H9 (cell line): ENCODE results near the gene GRIPAP1. TPM values are rescaled to one million over a fixed set of nuclear protein-coding genes. Genes with fewer than 3 reads are reported as not detected.

ENCODE experiments used
- DNase-seq: peaks from one replicate; pipeline ENCODE4 v3.0.0-alpha.2; 2017
- H2AFZ ChIP-seq: one replicate; pipeline ENCODE4 v1.6.1; 2013; ENCODE audit warnings: mild to moderate bottlenecking, low read length, control low read depth, moderate library complexity
- H2AK5ac ChIP-seq: 2 replicates; pipeline ENCODE4 v1.6.1; 2013; ENCODE audit warnings: low read length, control low read depth, mixed read lengths; ENCODE audit not compliant: insufficient read length
- H2BK120ac ChIP-seq: one replicate; pipeline ENCODE4 v1.6.1; 2013; ENCODE audit warnings: low read depth, mild to moderate bottlenecking, low read length, control low read depth, inconsistent platforms; ENCODE audit not compliant: poor library complexity, severe bottlenecking
- H2BK12ac ChIP-seq: 2 replicates; pipeline ENCODE4 v1.6.1; 2013; ENCODE audit warnings: low read length, control low read depth, mixed read lengths, low read depth; ENCODE audit not compliant: insufficient read length
- H2BK15ac ChIP-seq: 2 replicates; pipeline ENCODE4 v1.6.1; 2013; ENCODE audit warnings: low read depth, low read length, control low read depth
- H2BK20ac ChIP-seq: one replicate; pipeline ENCODE4 v1.6.1; 2013; ENCODE audit warnings: low read depth, mild to moderate bottlenecking, low read length, control low read depth, inconsistent platforms; ENCODE audit not compliant: poor library complexity, severe bottlenecking
- H2BK5ac ChIP-seq: 2 replicates; pipeline ENCODE4 v1.6.1; 2013; ENCODE audit warnings: low read length, control low read depth, mixed read lengths; ENCODE audit not compliant: insufficient read length
- H3K14ac ChIP-seq: 2 replicates; pipeline ENCODE4 v1.6.1; 2013; ENCODE audit warnings: low read length, control low read depth; ENCODE audit not compliant: insufficient read depth
- H3K18ac ChIP-seq: 2 replicates; pipeline ENCODE4 v1.6.1; 2013; ENCODE audit warnings: low read depth, mild to moderate bottlenecking, mixed read lengths, low read length, control low read depth; ENCODE audit not compliant: insufficient read length
- H3K23ac ChIP-seq: 2 replicates; pipeline ENCODE4 v1.6.1; 2013; ENCODE audit warnings: low read length, control low read depth, mixed read lengths, low read depth; ENCODE audit not compliant: insufficient read length
- H3K23me2 ChIP-seq: 2 replicates; pipeline ENCODE4 v1.6.1; 2013; ENCODE audit warnings: low read depth, mild to moderate bottlenecking, mixed read lengths, low read length, control low read depth; ENCODE audit not compliant: insufficient read length, poor library complexity, severe bottlenecking
- H3K27ac ChIP-seq: 2 replicates; pipeline ENCODE4 v1.5.1; 2013; ENCODE audit warnings: low read length, control low read depth, mixed read lengths, low read depth; ENCODE audit not compliant: insufficient read length
- H3K27me3 ChIP-seq: 2 replicates; pipeline ENCODE4 v1.6.1; 2013; ENCODE audit warnings: low read length, control low read depth, inconsistent platforms; ENCODE audit not compliant: insufficient read depth
- H3K4ac ChIP-seq: 2 replicates; pipeline ENCODE4 v1.6.1; 2013; ENCODE audit warnings: low read depth, mild to moderate bottlenecking, control low read depth, inconsistent platforms, low read length, moderate library complexity
- H3K4me1 ChIP-seq: 2 replicates; pipeline ENCODE4 v1.6.1; 2013; ENCODE audit warnings: low read length, control low read depth, inconsistent platforms; ENCODE audit not compliant: insufficient read depth
- H3K4me2 ChIP-seq: 2 replicates; pipeline ENCODE4 v1.6.1; 2013; ENCODE audit warnings: low read length, control low read depth, mixed read lengths; ENCODE audit not compliant: insufficient read length, insufficient read depth
- H3K56ac ChIP-seq: 2 replicates; pipeline ENCODE4 v1.6.1; 2013; ENCODE audit warnings: low read depth, mild to moderate bottlenecking, mixed read lengths, low read length, control low read depth; ENCODE audit not compliant: insufficient read length
- H3K79me1 ChIP-seq: 2 replicates; pipeline ENCODE4 v1.6.1; 2013; ENCODE audit warnings: low read depth, mild to moderate bottlenecking, moderate library complexity, low read length, control low read depth, inconsistent platforms; ENCODE audit not compliant: insufficient read depth, poor library complexity, severe bottlenecking
- H3K79me2 ChIP-seq: 2 replicates; pipeline ENCODE4 v1.6.1; 2013; ENCODE audit warnings: low read length, control low read depth, inconsistent platforms; ENCODE audit not compliant: insufficient read depth
- H3K9ac ChIP-seq: 2 replicates; pipeline ENCODE4 v1.6.1; 2013; ENCODE audit warnings: low read length, control low read depth, mixed read lengths; ENCODE audit not compliant: insufficient read length; ENCODE audit errors: extremely low read depth
- H3K9me3 ChIP-seq: one replicate; pipeline ENCODE4 v1.6.1; 2013; ENCODE audit warnings: low read depth, low read length, inconsistent platforms; ENCODE audit not compliant: control insufficient read depth
- H3T11ph ChIP-seq: one replicate; pipeline ENCODE4 v1.6.1; 2013; ENCODE audit warnings: mild to moderate bottlenecking, low read length, control low read depth, inconsistent platforms
- H4K20me1 ChIP-seq: one replicate; pipeline ENCODE4 v1.6.1; 2013; ENCODE audit not compliant: control insufficient read depth, insufficient read length, insufficient read depth
- H4K5ac ChIP-seq: 2 replicates; pipeline ENCODE4 v1.6.1; 2013; ENCODE audit warnings: low read depth, mild to moderate bottlenecking, mixed read lengths, low read length, control low read depth; ENCODE audit not compliant: insufficient read length
- H4K8ac ChIP-seq: replicated peaks from 2 replicates; pipeline ENCODE4 v1.6.1; 2013; ENCODE audit warnings: low read length, control low read depth, mixed read lengths, low read depth; ENCODE audit not compliant: insufficient read length
- H4K91ac ChIP-seq: 2 replicates; pipeline ENCODE4 v1.6.1; 2013; ENCODE audit warnings: low read depth, mild to moderate bottlenecking, moderate library complexity, mixed read lengths, low read length, control low read depth; ENCODE audit not compliant: insufficient read length
- H3K27ac Mint-ChIP-seq, 3 experiments: 2 replicates in 2 of 3; 3 replicates in 1 of 3; pipeline ENCODE4 v1.8.0; 2020 to 2021; ENCODE audit warnings: mixed read lengths in 3 of 3, mild to moderate bottlenecking in 1 of 3, moderate library complexity in 1 of 3
- H3K27me3 Mint-ChIP-seq: 2 replicates; pipeline ENCODE4 v1.8.0; 2021; ENCODE audit warnings: low read depth, mild to moderate bottlenecking, moderate library complexity, mixed read lengths
- H3K36me3 Mint-ChIP-seq, 3 experiments: 2 replicates in 2 of 3; 3 replicates in 1 of 3; pipeline ENCODE4 v1.8.0; 2020 to 2021; ENCODE audit warnings: low read depth in 3 of 3, mixed read lengths in 3 of 3; ENCODE audit not compliant: insufficient read depth in 1 of 3
- H3K4me1 Mint-ChIP-seq, 2 experiments: 2 replicates each; pipeline ENCODE4 v1.8.0; 2020; ENCODE audit warnings: mixed read lengths in 2 of 2
- H3K4me3 Mint-ChIP-seq, 2 experiments: 2 replicates in 1 of 2; 3 replicates in 1 of 2; pipeline ENCODE4 v1.8.0; 2020 to 2021; ENCODE audit warnings: mild to moderate bottlenecking in 2 of 2, mixed read lengths in 2 of 2, moderate library complexity in 1 of 2
- H3K9me3 Mint-ChIP-seq, 2 experiments: 2 replicates in 1 of 2; 3 replicates in 1 of 2; pipeline ENCODE4 v1.8.0; 2020; ENCODE audit warnings: mild to moderate bottlenecking in 2 of 2, mixed read lengths in 2 of 2, moderate library complexity in 1 of 2
- CTCF ChIP-seq: fragments of 200-600 bp; sonication (generic); conservative IDR thresholded peaks from 3 replicates; pipeline ENCODE4 v1.8.0; 2021; ENCODE audit warnings: antibody characterized with exemption, mild to moderate bottlenecking
- WGBS: extraction: QIAGEN DNeasy Blood & Tissue Kit; methylation state at CpG from one replicate; pipeline ENCODE4 v1.1.7; 2013; ENCODE audit warnings: missing lambda C conversion rate, low lambda C conversion rate, mixed read lengths; ENCODE audit not compliant: insufficient read length; ENCODE audit errors: extremely low coverage; 5-methylcytosine and 5-hydroxymethylcytosine counted together
- total RNA-seq: library from RNA; stranded (reverse); gene quantifications from 2 replicates; pipeline ENCODE4 v1.2.1, GENCODE V29; 2021

The GRIPAP1 gene
- total RNA-seq, 1 experiment from 2014 or later = 71.8 TPM

- H3K9me3 ChIP-seq = no peaks in the 10 kb centered on the region
- H2AK5ac ChIP-seq = no peak overlapping the region
- H3K79me1 ChIP-seq = peaks cover 18% of the 10 kb centered on the region
- H2AFZ ChIP-seq = no peak overlapping the region
- H3K23ac ChIP-seq = no peak overlapping the region
- no peak overlapping the region for H3T11ph ChIP-seq
- peaks cover 2% of the 10 kb centered on the region; the same call in 1 of the 2 replicates for H3K4me1 ChIP-seq
- H4K8ac ChIP-seq = no peak overlapping the region
- no peak overlapping the region for H2BK120ac ChIP-seq
- no peak overlapping the region for H4K91ac ChIP-seq
- Mint-ChIP-seq H3K4me1 (peaks cover 0 to 15% of the 10 kb centered on the region in 2 experiments; a peak in 2 of 4 replicates), H3K36me3 (peaks cover 10 to 59% (median 26%) of the 10 kb centered on the region in 3 experiments), H3K27me3 (peaks cover 1% of the 10 kb centered on the region), H3K27ac (peak overlapping the region; percentile 40 to 90 (median 89); a peak in 3 of 7 replicates), H3K4me3 (peak overlapping the region; percentile 78 to 85), H3K9me3 (peaks cover 79 to 80% of the 10 kb centered on the region in 2 experiments)
- no peaks in the 10 kb centered on the region for H3K27me3 ChIP-seq
- H2BK5ac ChIP-seq = no peak overlapping the region
- H2BK20ac ChIP-seq = no peak overlapping the region
- H3K14ac ChIP-seq = peak overlapping the region; percentile 85
- peaks cover 26% of the 10 kb centered on the region; the same call in 1 of the 2 replicates for H3K79me2 ChIP-seq
- WGBS = no CpG with 5 or more reads among the region's 61 CpGs
- H3K27ac ChIP-seq = no peak overlapping the region
- DNase-seq = no peak
- H3K18ac ChIP-seq = no peak overlapping the region
- H3K23me2 ChIP-seq = peaks cover 6% of the 10 kb centered on the region
- no peak overlapping the region for H2BK15ac ChIP-seq
- H2BK12ac ChIP-seq = no peak overlapping the region
- H3K4me2 ChIP-seq = peak overlapping the region; percentile 86
- no peak overlapping the region for H3K56ac ChIP-seq
- H3K4ac ChIP-seq = no peak overlapping the region
- no peak for TF ChIP-seq CTCF
- peaks cover 3% of the 10 kb centered on the region for H4K20me1 ChIP-seq
- H4K5ac ChIP-seq = no peak overlapping the region
- peak overlapping the region; percentile 91 for H3K9ac ChIP-seq
These were observed 45.2 kb downstream of the GRIPAP1 start for GRCh38 chrX:48956728-48957414.
